ENCODE results near the gene NMNAT3.

The NMNAT3 gene

DNA sequence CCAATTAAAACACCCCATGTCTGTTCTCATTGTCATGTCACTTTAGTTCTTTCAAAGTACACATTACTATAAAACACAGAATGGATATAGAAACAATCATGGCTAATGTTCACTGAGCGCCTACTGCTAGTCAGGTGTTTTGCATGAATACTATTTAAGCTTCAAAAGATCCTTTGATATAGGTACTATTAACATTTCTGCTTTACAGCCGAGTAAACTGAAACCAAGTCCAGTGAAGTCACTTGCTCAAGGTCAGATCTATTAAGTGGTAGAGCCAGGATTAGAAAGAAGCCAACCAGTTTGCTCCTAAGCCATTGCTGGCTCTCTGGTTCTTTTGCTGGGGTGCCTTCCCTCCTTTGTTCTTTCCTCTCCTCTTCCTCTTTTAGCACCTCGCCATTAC is 32.4 kb upstream of the NMNAT3 start:
- ChIA-PET CTCF (no interaction called here), POLR2A (no interaction called here)
- TF ChIP-seq, protein P1, sequence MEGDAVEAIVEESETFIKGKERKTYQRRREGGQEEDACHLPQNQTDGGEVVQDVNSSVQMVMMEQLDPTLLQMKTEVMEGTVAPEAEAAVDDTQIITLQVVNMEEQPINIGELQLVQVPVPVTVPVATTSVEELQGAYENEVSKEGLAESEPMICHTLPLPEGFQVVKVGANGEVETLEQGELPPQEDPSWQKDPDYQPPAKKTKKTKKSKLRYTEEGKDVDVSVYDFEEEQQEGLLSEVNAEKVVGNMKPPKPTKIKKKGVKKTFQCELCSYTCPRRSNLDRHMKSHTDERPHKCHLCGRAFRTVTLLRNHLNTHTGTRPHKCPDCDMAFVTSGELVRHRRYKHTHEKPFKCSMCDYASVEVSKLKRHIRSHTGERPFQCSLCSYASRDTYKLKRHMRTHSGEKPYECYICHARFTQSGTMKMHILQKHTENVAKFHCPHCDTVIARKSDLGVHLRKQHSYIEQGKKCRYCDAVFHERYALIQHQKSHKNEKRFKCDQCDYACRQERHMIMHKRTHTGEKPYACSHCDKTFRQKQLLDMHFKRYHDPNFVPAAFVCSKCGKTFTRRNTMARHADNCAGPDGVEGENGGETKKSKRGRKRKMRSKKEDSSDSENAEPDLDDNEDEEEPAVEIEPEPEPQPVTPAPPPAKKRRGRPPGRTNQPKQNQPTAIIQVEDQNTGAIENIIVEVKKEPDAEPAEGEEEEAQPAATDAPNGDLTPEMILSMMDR (IDR thresholded peaks at IDR 0.05; ENCODE audit: control extremely low read depth, extremely low read depth, low read depth, missing control alignments): no peak
- DNase-seq (ENCODE audit: extremely low spot score): no peak

DNA sequence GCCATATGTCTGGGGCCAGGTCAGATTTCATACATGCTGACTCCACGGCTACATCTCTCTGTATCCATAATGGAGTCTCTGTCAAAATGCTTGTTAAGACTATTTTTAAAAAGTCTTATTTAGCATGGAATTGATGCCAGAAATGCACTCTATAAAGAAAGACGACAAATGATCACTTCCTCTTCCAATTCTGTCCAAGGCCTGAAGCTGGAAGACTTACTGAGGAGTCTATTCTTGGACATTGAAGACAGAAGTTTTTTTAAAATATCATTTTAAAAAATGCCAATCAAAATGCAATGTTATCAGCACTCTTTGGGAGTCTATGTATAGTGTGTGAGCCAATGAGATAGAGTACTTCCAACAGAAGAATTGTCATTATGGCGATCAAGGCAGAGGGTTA is 27.9 kb upstream of the NMNAT3 start:
- TF ChIP-seq, protein P1 (IDR thresholded peaks at IDR 0.05; ENCODE audit: control extremely low read depth, extremely low read depth, low read depth, missing control alignments): no peak
- CTCF ChIA-PET: no interaction called here
- no peak for DNase-seq (ENCODE audit: extremely low spot score)
- POLR2A ChIA-PET: no interaction called here

- ChIA-PET CTCF (no interaction called here), POLR2A (no interaction called here)
- DNase-seq (ENCODE audit: extremely low spot score): no peak
- TF ChIP-seq, protein P1 (IDR thresholded peaks at IDR 0.05; ENCODE audit: control extremely low read depth, extremely low read depth, low read depth, missing control alignments): no peak
Measured at GRCh38 chr3:139696314-139696604, 18.5 kb upstream of the NMNAT3 start.

- ChIA-PET CTCF (no interaction called here), POLR2A (no interaction called here)
- TF ChIP-seq, protein P1 (IDR thresholded peaks at IDR 0.05; ENCODE audit: control extremely low read depth, extremely low read depth, low read depth, missing control alignments): no peak
- DNase-seq (ENCODE audit: extremely low spot score): no peak
Measured at GRCh38 chr3:139695426-139696313, 17.9 kb upstream of the NMNAT3 start.

DNA sequence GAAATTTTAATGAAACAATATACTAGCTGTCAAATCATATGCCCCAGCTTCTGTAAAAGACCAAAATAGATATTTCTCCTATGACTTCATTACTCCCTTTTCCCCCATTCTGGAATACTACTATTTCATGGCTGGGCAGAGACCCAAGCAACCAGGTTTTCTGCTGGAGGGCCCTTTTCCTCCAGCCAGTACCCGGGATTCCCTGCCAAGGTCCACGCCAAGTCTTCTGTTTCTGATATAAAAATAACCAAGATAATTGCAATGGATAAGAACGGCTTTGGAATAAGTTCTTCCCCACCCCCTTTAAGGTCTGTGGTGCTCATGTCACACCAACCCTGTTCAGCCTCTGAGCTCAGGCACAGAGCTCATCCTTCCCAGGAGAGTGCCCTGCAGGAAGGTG is 17.2 kb upstream of the NMNAT3 start:
- CTCF ChIA-PET: interaction anchor here (1.2 kb wide), 1 partner anchor 51 kb away, joined by 3 read pairs; no protein-coding TSS in a partner anchor
- DNase-seq (ENCODE audit: extremely low spot score): no peak
- TF ChIP-seq, protein P1 (IDR thresholded peaks at IDR 0.05; ENCODE audit: control extremely low read depth, extremely low read depth, low read depth, missing control alignments): no peak
- POLR2A ChIA-PET: no interaction called here

GRCh38 chr3:139694542-139694941 is 16.8 kb upstream of the NMNAT3 start:
- DNase-seq (ENCODE audit: extremely low spot score): no peak
- TF ChIP-seq, protein P1 (IDR thresholded peaks at IDR 0.05; ENCODE audit: control extremely low read depth, extremely low read depth, low read depth, missing control alignments): no peak
- POLR2A ChIA-PET: no interaction called here
- CTCF ChIA-PET: interaction anchor here (0.8 to 1.2 kb wide), 2 partner anchors 39 to 52 kb away, joined by 3 read pairs; no protein-coding TSS in a partner anchor

Data from GM10248 (cell line).